GM21423 (cell line): ENCODE data around the gene IDH1.
A peak's percentile ranks its signal among the peaks of the same experiment; 100 is the strongest.
"Not testable (repeated sequence)": the region's sequence is repeated elsewhere in the genome, so short reads cannot be mapped to it uniquely, and the experiment has no call there.

Source experiments
- ATAC-seq: cut with Tn5 transposase; IDR thresholded peaks from one replicate; pipeline ENCODE4 v1.9.1; 2021; ENCODE audit warnings: mild to moderate bottlenecking, moderate library complexity; ENCODE audit not compliant: unreplicated experiment

Gene IDH1

DNA sequence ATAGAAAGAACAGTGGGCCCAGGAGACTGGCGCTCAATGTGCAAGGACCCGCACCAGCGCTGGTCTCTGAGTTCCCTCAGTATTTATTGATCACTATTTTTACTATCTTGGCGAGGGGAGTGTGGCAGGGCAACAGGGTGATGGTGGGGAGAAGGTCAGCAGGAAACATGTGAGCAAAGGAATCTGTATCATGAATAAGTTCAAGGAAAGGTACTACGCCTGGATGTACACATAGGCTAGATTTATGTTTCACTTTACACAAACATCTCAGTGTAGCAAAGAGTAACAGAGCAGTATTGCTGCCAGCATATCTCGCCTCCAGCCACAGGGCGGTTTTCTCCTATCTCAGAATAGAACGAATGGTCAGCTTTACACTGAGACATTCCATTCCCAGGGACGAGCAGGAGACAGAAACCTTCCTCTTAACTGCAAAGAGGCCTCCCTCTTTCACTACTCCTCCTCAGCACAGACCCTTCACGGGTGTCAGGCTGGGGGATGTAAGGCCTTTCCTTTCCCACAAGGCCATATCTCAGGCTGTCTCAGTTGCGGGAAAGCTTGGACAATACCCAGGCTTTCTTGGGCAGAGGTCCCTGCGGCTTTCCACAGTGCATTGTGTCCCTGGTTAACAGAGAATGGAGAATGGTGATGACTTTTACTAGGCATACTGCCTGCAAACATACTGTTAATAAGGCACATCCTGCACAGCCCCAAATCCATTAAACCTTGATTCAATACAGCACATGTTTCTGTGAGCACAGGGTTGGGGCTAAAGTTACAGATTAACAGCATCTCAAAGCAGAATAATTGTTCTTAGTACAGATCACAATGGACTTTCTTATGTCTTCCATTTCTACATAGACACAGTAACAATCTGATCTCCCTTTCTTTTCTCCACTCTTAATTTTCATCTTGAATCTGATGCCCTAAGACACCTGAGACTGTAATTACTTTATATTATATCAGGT, 2.3 kb upstream of the IDH1 start:
- not testable (repeated sequence) for ATAC-seq

DNA sequence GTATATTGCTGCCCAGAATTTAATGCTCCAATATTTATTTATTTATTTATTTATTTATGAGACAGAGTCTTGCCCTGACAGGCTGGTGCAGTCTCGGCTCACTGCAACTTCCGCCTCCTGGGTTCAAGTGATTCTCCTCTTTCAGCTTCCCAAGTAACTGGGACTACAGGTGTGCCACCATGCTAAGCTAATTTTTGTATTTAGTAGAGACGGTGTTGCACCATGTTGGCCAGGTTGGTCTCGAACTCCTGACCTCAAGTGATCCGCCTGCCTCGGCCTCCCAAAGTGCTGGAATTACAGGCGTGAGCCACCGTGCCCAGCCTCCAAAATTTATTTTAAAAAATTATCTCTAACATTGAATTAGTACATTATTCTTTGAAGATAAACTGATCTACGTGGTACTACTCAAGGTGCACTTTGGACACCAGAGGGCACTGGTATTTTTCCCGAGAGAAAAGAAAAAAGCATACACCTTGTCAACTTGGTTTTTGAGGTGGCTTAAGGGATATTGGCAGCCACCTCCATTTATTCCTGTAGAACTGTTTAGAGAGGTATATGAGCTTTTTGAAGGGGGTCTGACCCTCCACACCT, 1.4 kb upstream of the IDH1 start:
- ATAC-seq, result no peak

DNA sequence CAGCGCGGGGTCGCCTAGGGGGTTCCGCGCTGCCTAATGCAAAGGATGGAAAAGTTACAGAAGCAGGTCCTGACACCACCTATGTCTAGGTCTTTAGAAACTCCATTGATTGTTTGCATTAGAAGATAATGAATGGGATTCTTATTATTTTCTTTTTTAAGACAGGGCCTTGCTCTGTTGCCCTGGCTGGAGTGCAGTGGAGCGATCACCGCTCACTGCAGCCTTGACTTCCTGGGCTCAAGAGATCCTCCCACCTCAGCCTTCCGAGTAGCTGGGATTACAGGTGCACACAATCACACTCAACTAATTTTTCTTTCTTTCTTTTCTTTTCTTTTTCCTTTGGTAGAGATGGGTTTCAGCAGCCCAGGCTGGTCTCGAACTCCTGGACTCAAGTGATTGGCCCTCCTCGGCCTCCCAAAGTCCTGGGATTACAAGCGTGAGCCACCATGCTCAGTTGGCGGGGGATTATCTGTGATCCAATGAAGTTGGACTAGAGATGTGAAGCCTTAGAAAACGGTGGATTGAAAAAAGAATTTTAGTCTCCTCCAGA, 761 bp upstream of the IDH1 start:
- ATAC-seq, result peak; percentile 16

DNA sequence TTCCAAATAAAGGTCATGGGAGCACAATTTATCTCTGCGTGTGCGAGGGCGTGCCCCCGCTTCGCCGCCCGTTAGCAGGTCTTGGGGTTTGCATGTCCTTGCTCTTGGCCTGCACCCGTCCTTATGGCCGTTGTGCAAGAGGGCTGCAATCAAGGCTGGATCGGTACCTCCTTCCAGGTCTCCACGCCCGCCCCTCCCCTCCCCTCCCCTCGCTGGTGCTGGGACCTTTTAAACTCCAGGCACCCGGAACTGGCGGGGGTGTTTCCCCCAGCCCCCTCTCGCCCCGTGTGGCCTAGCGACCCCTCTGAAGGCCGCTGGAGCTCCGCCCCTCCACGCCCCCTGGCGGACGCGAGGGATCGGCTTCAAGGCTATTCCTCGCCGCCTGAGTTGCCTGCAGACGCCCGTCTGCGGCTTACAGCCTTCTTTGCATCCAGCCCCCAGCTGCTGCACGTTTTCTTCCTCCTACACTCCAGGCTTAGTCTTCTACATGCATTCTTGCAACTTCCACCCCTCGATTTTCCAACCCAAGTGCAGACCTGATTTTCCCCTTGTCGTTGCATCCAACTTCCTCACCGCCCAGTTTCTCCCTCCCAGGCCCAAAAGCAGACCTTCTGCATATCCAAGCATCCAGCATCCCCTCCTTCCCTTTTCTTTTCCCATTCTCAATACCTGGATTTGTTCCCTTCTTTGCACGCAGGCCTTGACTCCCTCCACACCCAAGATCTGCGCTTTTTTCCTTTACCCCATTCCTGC, 577 bp downstream of the IDH1 start:
- ATAC-seq, result peak; percentile 72

DNA sequence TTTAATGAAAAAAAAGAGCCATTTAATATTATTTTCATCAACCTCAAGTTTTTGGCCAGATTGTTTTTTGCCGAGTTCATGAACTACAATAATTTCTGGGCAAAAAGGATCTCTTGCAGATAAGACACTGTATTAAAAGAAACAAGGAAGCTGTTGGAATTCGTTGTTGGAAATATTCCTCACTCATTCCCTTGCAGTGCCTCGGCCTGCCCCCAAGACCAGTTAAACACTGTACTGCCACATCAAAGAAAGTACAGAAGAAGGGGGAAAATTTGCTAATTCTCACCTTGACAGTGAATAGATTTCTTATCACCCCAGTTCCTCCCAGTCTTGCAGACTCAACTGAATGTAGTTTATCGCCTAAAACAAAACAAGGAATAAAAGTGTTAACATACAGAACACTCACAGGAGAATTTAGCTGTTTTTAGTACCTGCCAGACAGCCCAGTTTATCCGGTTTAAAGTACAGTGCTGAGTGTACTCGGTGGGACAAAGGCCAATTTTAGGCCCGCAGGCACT, 1.2 kb downstream of the IDH1 start:
- no peak for ATAC-seq

DNA sequence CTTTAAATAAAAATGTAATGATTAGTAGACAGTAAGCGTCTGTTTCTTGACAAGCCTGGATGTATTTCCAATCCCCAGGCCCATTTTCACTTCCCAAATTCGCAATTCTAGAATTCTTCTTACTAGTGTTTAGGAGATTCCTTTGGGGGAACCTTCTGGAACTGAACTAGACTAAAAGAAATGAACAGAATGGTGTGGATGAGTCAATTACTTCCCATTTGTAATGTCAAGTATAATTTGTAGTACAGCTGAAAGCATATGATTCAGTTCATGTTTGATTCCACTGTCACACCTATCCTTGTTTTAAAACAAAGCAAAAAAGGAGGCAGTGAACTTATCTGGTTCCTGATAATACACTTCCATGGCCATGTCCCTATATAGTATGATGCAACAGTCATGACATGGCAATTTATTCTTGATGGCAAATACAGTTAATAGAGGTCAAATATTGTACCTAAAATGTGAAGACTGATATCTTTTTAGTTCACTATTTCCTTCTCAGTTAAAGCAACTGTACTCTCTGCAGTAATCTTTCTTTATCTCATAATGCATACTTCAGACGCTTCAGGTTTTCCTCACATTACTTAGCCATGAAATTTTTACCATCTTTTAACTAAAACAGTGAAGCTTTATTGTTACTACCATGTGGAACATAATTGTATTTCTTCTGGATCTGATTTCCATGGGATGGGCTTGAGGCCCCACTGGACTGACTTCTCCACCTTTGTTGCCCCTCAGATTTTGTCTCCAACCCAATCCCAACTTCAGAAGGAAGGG, 2.0 kb downstream of the IDH1 start:
- no peak for ATAC-seq

DNA sequence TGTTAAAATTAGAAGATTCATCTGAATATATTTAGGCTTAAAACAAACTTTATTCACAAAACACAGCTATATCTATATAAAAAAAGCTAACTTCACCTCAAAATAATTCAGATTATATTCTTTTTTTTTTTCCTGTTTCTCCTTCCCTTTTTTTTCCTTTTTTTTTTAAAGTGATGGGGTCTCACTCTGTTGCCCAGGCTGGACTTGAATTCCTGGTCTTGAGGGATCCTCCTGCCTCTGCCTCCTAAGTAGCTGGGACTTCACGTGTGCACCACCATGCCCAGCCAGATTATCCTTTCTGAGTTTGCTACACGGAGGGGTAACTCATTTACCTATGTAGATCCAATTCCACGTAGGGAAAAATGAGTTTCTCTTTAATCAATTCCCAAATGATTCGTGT, 3.8 kb downstream of the IDH1 start:
- ATAC-seq, result no peak

DNA sequence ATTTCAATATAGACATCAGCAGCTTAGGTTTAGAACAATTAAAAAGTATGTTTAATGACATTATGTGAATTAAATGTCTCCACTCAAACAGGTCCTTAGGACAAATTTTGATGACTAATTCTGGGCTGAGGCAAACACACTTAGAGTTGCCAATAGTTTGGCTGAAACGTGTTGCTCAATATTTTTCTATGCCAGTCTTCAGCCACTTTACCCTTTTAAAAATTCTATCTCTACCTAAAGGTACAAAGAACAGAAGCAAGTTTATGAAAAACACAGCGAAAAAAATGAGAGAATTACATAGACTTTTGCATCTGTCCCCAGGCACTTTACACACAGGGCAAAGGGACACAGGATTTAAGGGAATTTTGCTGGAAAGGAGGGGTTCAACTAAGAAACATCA, 4.5 kb downstream of the IDH1 start:
- ATAC-seq, result no peak

DNA sequence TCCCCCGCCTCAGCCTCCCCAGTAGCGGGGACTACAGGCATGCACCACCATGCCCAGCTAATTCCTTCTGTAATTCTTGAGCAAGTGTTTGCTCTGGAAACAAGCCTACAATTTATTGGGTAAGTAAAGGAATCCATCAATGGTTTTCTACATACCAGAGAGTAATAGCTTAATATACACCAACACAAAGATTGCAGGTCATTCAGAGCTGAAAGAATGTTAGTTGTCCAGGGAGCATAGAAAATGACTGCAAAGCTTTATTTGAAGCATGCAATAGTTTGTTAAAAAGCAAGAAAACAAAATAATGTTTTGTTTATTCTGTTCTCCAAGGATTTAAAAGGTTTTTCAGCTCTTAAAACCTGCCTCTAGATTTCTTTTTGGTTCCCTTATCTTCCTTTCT, 5.6 kb downstream of the IDH1 start:
- no peak for ATAC-seq

DNA sequence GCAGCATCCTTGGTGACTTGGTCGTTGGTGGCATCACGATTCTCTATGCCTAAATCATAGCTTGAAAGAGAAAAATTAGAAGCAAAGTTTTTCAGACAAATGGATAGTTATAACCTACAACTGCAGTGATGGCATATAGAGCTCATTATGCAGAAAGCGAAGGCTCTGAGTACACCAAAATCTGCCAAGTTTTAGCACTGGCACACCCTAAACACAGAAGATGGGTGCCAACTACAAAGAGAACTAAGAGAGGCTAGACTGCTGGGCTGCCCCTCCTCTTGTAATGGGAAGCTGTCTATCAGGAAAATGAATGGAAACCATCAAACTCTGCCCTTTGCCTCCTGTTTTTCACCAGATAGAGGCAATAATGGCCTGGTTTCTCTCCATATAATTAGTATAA, 6.3 kb downstream of the IDH1 start:
- ATAC-seq, result no peak

DNA sequence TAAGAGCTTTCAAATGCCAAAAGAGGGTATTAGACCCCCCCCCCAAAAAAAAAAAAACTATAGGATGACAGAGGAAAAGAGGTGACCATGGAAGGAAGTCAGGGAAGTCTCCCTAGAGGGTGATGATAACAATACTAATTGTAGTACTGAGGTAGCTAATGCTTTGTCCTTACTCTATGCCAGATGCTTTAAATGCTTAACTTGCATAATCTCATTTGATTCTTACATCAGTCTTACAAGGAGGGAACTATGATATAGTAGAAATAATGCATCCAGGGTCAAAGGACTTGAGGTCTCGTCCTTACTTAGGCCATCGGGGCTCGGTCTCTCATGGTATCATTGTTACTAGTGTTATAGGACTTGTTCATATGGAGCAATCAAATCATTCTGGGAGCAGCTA, 9.1 kb downstream of the IDH1 start:
- ATAC-seq, result no peak

DNA sequence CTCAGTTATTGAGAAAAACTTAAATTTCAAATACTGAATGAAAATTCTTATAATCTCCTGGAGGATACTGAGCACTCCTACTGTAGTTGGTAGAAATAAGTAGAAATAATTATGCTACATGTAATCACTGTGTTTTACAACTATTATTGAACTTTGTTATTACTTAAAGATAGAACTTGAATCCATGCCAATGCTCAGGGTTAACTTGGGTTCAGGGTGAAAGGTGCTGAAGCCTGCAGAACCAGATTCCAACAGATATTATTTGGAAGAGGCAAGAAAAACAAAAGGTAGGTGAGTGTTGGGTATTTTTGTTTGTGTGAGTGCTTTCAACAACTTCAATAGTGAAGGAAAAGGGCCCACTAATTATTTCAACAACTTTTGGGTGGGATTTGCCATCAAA, 10.4 kb downstream of the IDH1 start:
- no peak for ATAC-seq

DNA sequence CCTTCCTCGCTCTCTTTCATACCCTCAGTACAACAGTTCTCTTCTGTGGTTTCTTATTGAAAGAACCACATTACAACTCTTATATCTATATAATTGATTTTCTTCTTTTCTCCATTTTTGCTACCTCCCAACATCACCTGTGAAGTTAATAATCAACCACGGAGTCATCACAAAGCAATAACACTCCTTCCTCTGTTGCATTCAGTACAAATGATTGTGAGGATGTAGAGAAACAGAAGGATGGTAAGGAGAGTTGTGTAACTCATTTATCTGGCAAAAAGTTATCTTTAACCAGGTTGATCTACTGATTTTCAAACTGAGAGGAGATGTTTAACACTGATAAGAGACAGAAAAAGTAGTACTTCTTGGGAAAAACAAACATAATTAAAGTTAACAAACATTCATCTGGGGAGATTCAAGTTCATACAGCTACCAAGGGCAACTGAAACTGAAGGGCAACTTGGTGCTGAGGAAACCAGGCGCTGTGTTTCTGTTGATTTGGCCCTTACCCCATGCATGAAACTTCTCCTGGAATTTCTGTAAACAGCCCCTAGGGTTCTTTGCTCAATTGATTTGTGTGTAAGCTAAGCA, 14.2 kb downstream of the IDH1 start:
- no peak for ATAC-seq

DNA sequence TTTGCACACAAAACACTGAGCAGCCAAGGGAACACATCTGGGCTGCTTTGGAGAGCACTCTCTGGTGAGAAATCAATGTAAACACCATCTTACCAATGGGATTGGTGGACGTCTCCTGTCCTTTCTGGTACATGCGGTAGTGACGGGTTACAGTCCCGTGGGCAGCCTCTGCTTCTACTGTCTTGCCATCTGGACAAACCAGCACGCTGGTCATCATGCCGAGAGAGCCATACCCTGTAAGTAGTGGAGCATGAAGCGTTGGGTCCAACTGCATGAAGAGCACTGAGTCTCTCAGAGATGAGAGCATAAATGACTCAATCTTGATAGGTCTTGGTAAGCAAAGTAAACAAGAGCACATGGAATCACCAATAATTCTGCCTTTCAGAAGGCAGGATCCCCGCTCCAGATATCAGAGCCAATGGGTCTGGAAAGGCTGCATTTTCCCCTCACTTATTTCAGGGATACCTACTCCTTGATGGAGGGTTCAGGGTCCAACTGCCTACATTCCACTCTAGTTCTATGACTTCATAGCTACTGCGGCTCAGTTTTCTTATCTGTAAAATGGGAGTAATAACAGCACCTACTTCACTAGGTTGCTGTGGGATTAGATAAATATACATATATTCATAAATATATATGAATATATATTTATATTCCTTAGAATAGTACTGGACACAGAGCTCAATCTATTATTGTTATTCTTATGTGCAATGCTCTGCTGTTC, 14.9 kb downstream of the IDH1 start:
- no peak for ATAC-seq

DNA sequence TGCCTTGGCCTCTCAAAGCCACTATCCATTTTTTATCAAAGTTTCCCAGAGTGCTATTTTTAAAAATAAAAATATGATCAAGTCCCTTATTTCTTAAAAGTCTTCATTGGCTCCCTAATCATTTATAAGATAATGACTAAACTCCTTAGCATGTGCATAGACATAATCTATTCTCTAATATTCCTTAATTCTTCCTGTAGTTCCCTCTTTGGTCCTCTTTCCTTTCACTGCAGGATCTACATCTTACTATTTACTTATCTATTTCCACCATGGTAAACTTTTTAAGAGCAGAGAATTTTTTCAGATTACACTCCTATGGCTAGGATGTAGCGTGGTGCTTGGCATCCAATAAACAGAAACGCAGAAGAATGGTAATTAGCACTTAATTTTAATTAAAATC, 19.0 kb downstream of the IDH1 start:
- ATAC-seq, result no peak

DNA sequence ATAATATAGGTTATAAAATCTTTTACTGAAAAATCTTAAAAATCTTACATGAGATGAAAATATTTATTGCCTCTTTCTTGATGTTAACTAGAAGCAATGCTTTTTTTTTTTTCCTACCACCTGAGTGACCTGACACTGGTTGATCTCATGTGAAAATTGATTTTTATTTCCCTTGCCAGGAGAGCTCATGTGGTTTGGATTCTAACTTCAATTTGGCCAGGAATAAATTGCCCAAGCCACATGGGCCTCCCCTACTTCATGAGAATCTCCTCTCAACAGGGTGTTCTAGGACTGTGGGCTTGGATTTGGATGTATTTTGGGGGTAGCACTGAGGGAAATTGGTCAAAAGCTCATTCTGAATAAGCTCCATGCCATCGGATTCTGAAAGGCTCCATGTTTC, 20.1 kb downstream of the IDH1 start:
- no peak for ATAC-seq

DNA sequence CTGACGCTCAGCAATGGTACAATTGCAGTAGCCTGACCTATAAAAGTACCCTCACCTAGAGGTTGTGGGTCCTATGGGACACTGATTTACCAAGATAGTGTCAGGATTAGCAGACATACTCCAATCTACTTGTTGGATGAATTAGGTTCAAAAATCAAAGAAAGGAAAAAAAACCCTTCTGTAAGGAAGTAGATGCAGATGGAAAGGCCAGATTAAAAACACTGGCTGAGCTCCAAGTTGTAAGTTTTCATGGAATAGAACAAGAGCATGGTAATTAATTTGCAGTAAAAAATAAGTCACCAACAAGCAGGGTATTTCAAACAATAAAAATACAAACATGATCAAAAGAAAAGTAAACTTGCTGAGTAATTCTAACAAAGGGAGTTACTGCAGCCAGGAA, 26.4 kb downstream of the IDH1 start:
- no peak for ATAC-seq

DNA sequence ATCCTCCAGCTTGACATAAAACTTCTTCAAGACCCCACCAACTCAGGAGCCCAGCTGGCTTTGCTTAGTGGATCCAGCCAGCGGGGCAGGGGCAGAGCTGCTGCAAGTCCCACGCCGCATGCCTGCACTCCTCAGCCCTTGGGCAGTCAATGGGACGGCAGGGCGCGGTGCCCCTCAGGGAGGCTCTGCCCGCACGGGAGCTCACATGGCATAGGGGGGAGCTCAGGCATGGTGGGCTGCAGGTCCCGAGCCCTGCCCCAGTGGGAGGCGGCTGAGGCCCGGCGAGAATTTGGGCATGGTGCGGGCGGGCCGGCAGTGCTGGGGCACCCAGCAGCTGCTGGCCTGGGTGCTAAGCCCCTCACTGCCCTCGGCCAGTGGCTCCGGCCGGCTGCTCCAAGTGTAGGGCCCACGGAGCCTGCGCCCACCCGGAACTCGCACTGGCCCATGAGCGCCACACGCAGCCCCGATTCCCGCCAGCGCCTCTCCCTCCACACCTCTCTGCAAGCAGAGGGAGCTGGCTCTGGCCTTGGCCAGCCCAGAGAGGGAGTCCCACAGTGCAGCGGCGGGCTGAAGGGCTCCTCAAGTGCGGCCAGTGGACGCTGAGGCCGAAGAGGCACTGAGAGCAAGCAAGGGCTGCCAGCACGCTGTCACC, 27.2 kb downstream of the IDH1 start:
- ATAC-seq, result no peak

DNA sequence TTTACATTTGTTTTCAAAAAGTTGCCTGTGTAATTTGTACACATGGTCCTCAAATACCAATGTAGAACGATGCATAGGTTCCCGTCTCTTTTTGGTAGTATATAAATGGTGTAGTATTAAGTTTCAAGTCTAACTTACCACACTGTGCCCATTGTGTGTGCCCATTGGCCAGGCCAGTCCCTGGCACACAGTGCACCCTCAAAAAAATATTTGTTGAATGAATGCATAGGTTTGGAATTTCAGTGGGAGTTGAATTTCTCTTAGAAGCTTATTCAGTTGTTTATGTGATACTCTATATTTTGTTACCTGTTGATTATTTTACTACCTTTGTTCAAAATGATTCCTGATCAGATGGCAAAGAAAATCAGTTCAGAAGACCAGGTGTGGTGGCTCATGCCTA, 30.1 kb downstream of the IDH1 start:
- no peak for ATAC-seq
